HCT116 (cell line): ENCODE data around the gene EPG5. TPM values are rescaled to one million over a fixed set of nuclear protein-coding genes. Genes with fewer than 3 reads are reported as not detected.

Experiments used
- ATAC-seq: fragments of 200-7000 bp; cut with Tn5 transposase; 2 replicates; pipeline ENCODE4 v1.9.1; 2020; ENCODE audit warnings: mild to moderate bottlenecking, moderate library complexity
- BruUV-seq: library from RNA; stranded (reverse); fragments of 400-500 nt; replicated peaks from 2 replicates; lab custom pipeline; 2021; lab: Mats Ljungman, UMichigan
- CTCF ChIA-PET: fragments of 300-600 bp; sonication (Branson Sonifier 250); formaldehyde crosslinking; loops from one replicate; lab custom pipeline; 2021; ENCODE audit warnings: antibody characterized with exemption; lab: Charles Lee
- POLR2A ChIA-PET: fragments of 300-600, 350-600 bp; sonication (Branson Sonifier 250); formaldehyde crosslinking; loops from one replicate; lab custom pipeline; 2021; ENCODE audit warnings: antibody characterized with exemption; lab: Charles Lee
- RAD21 ChIA-PET, 2 experiments: fragments of 300-600 bp; sonication (Branson Sonifier 250); formaldehyde crosslinking; loops; one replicate each; lab custom pipeline; 2023; ENCODE audit warnings: low total read pairs in 2 of 2; ENCODE audit not compliant: uncharacterized antibody in 2 of 2, unreplicated experiment in 2 of 2, low non-redundant PET in 1 of 2; lab: Charles Lee
- DNase-seq: peaks from one replicate; pipeline ENCODE4 v3.0.0-alpha.2; 2010; ENCODE audit warnings: low read depth, low spot score
- H2AFZ ChIP-seq: fragments of 200-600 bp; shearing (Covaris generic), sonication (generic); 2 replicates; pipeline ENCODE4 v1.6.1; 2017; ENCODE audit warnings: low read depth, mixed run types, mixed read lengths, antibody characterized with exemption, low read length; ENCODE audit not compliant: poor library complexity, severe bottlenecking
- H3K27ac ChIP-seq: 2 replicates; pipeline ENCODE4 v1.5.1; 2012; ENCODE audit warnings: low read depth, low read length
- H3K27me3 ChIP-seq: fragments of 200-600 bp; sonication (generic); 2 replicates; pipeline ENCODE4 v1.6.1; 2016; ENCODE audit warnings: mixed run types, low read length, mixed read lengths; ENCODE audit not compliant: insufficient read depth
- H3K36me3 ChIP-seq, 2 experiments: fragments of 200-500 bp in 1 of 2; fragments of 200-600 bp in 1 of 2; sonication (Bioruptor generic) in 1 of 2; sonication (generic) in 1 of 2; 2 replicates each; pipeline versions ENCODE4 v1.5.1 to v1.6.1; 2014 to 2016; ENCODE audit warnings: low read length in 2 of 2, inconsistent platforms in 1 of 2, mixed read lengths in 1 of 2, mixed run types in 1 of 2; ENCODE audit not compliant: insufficient read depth in 2 of 2, control insufficient read depth in 1 of 2
- H3K4me1 ChIP-seq, 2 experiments: fragments of 200-600 bp in 1 of 2; sonication (generic) in 1 of 2; 2 replicates each; pipeline versions ENCODE4 v1.5.1 to v1.6.1; 2012 to 2017; ENCODE audit warnings: low read length in 2 of 2, inconsistent platforms in 1 of 2, mild to moderate bottlenecking in 1 of 2, mixed read lengths in 1 of 2, mixed run types in 1 of 2, moderate library complexity in 1 of 2; ENCODE audit not compliant: insufficient read depth in 2 of 2, control insufficient read depth in 1 of 2
- H3K4me2 ChIP-seq: fragments of 200-600 bp; sonication (generic); 2 replicates; pipeline ENCODE4 v1.6.1; 2017; ENCODE audit warnings: mixed run types, low read length, mixed read lengths
- H3K4me3 ChIP-seq, 2 experiments: fragments of 200-600 bp in 1 of 2; sonication (generic) in 1 of 2; replicated peaks in 1 of 2; 2 replicates each; pipeline ENCODE4 v1.5.1; 2011 to 2016; ENCODE audit warnings: low read length in 2 of 2, control low read depth in 1 of 2, low read depth in 1 of 2, mild to moderate bottlenecking in 1 of 2, mixed read lengths in 1 of 2, mixed run types in 1 of 2
- H3K79me2 ChIP-seq: fragments of 200-600 bp; sonication (generic); 2 replicates; pipeline ENCODE4 v1.6.1; 2017; ENCODE audit warnings: mild to moderate bottlenecking, mixed run types, low read length, moderate library complexity, mixed read lengths; ENCODE audit not compliant: insufficient read depth
- H3K9ac ChIP-seq: fragments of 200-600 bp; sonication (generic); 2 replicates; pipeline ENCODE4 v1.6.1; 2016; ENCODE audit warnings: low read length, mixed read lengths
- H3K9me2 ChIP-seq: fragments of 200-600 bp; sonication (generic), shearing (Covaris generic); 2 replicates; pipeline ENCODE4 v1.6.1; 2017; ENCODE audit warnings: mixed run types, mild to moderate bottlenecking, moderate library complexity; ENCODE audit not compliant: insufficient read depth
- H3K9me3 ChIP-seq, 2 experiments: fragments of 200-500 bp in 1 of 2; fragments of 200-600 bp in 1 of 2; sonication (Bioruptor generic) in 1 of 2; sonication (generic) in 1 of 2; 2 replicates each; pipeline ENCODE4 v1.6.1; 2014 to 2017; ENCODE audit warnings: low read length in 2 of 2, mixed read lengths in 2 of 2, inconsistent platforms in 1 of 2, low read depth in 1 of 2, mild to moderate bottlenecking in 1 of 2, mixed run types in 1 of 2, moderate library complexity in 1 of 2; ENCODE audit not compliant: control insufficient read depth in 1 of 2, insufficient read depth in 1 of 2
- H4K20me1 ChIP-seq: fragments of 200-600 bp; sonication (generic), shearing (Covaris generic); 2 replicates; pipeline ENCODE4 v1.6.1; 2017; ENCODE audit warnings: mixed run types, mild to moderate bottlenecking, moderate library complexity; ENCODE audit not compliant: insufficient read depth
- CBX3 ChIP-seq: IDR thresholded peaks from 2 replicates; pipeline ENCODE4 v1.6.1; 2012; ENCODE audit warnings: low read depth
- CEBPB ChIP-seq: IDR thresholded peaks from 2 replicates; pipeline ENCODE4 v1.6.1; 2012; ENCODE audit warnings: low read depth
- ELF1 ChIP-seq: IDR thresholded peaks from 2 replicates; pipeline ENCODE4 v1.6.1; 2012; ENCODE audit warnings: low read depth, borderline replicate concordance
- EZH2phosphoT487 ChIP-seq: fragments of 200-600 bp; IDR thresholded peaks from 2 replicates; pipeline ENCODE4 v1.6.1; 2018; ENCODE audit warnings: antibody characterized with exemption, borderline replicate concordance
- FOSL1 ChIP-seq: IDR thresholded peaks from 2 replicates; pipeline ENCODE4 v1.6.1; 2012; ENCODE audit warnings: low read depth
- MAX ChIP-seq: IDR thresholded peaks from 2 replicates; pipeline ENCODE4 v1.6.1; 2012
- POLR2A ChIP-seq: IDR thresholded peaks from 2 replicates; pipeline ENCODE4 v1.7.0; 2011; ENCODE audit warnings: borderline replicate concordance; ENCODE audit not compliant: insufficient read depth, insufficient read length; ENCODE audit errors: extremely low read depth
- REST ChIP-seq: IDR thresholded peaks from 2 replicates; pipeline ENCODE4 v1.6.1; 2012; ENCODE audit warnings: low read depth
- SIN3A ChIP-seq: IDR thresholded peaks from 2 replicates; pipeline ENCODE4 v1.6.1; 2012; ENCODE audit warnings: low read depth
- SP1 ChIP-seq: IDR thresholded peaks from 2 replicates; pipeline ENCODE4 v1.6.1; 2012; ENCODE audit warnings: low read depth
- ZBTB33 ChIP-seq: IDR thresholded peaks from 2 replicates; pipeline ENCODE4 v1.6.1; 2011; ENCODE audit warnings: mild to moderate bottlenecking, low read length, moderate library complexity; ENCODE audit not compliant: insufficient replicate concordance; ENCODE audit errors: extremely low read depth
- intact Hi-C: fragments of 100-400 bp; cut with micrococcal nuclease; formaldehyde crosslinking; loops from 2 replicates; pipeline ENCODE4 v1.10.0; 2022
- total RNA-seq: library from RNA; stranded (reverse); gene quantifications from one replicate; pipeline ENCODE4 v1.2.1, GENCODE V29; 2021; ENCODE audit not compliant: unreplicated experiment
- TF ChIP-seq, protein P1 (sequence below), 3 experiments: fragments of 200-600 bp in 1 of 3; sonication (generic) in 1 of 3; IDR thresholded peaks in 2 of 3; conservative IDR thresholded peaks in 1 of 3; 2 replicates each; pipeline ENCODE4 v1.5.1; 2012 to 2017; ENCODE audit warnings: low read depth in 2 of 3, low read length in 2 of 3, antibody characterized with exemption in 1 of 3, borderline replicate concordance in 1 of 3, control low read depth in 1 of 3, mild to moderate bottlenecking in 1 of 3, mixed read lengths in 1 of 3, mixed run types in 1 of 3, moderate library complexity in 1 of 3; ENCODE audit not compliant: insufficient read depth in 1 of 3

EPG5 gene
- total RNA-seq, 1 experiment from 2014 or later: 12.9 TPM

- ATAC-seq (no peak), DNase-seq (no peak)
- no peak overlapping the region for H3K4me3 ChIP-seq
- no peaks in the 10 kb centered on the region for H3K36me3 ChIP-seq
- CTCF ChIA-PET: no interaction called here
- H3K27me3 ChIP-seq: no peaks in the 10 kb centered on the region
- intact Hi-C loops: no loop called here
- H3K4me1 ChIP-seq: no peaks in the 10 kb centered on the region
- H3K9me2 ChIP-seq: no peaks in the 10 kb centered on the region
- BruUV-seq: no TSS peak
- TF ChIP-seq POLR2A: no peak
- no peak for TF ChIP-seq CBX3
- TF ChIP-seq REST: no peak
- TF ChIP-seq FOSL1: no peak
- TF ChIP-seq SP1: no peak
- no peaks in the 10 kb centered on the region for H3K9me3 ChIP-seq
- RAD21 ChIA-PET: no interaction called here
- H3K9ac ChIP-seq: no peak overlapping the region
- H3K27ac ChIP-seq: no peak overlapping the region
- POLR2A ChIA-PET: no interaction called here
- no peak overlapping the region for H2AFZ ChIP-seq
- no peaks in the 10 kb centered on the region for H3K79me2 ChIP-seq
- H4K20me1 ChIP-seq: no peaks in the 10 kb centered on the region
- no peak overlapping the region for H3K4me2 ChIP-seq
Observed at GRCh38 chr18:46010050-46010449, 42.9 kb upstream of the EPG5 start.

DNA sequence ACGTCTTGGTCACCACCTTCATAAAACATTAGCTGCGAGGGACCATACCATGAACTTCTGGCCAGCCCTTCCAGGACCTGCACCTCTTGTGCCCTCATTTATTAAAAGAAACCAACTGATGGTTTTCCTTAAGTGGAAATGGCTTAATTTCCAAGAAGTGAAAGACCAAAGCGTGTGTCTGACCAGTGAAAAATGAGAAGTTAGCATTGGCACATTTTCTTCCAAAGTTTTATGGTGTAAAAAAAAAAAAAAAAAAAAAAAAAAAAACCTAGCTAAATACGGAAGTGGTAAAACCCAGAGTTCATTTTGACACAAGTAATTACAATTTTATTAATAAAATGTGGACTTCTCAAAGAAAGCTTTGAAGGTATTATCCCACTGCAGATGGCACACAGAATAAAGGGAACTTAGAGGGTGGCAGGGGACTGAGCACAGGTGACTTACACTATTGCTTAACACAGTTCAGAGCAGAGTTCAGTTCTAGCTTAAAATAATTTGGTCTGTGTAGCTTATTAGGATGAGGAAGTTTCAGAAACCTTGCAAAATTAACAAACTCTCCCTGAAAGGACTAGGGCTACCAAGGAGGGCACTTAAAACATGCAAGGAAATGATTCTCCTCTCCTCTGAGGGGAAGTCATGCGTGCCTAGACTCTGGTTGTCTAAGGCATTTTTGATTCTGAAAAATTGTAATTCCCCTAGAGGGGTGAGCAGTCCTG is 42.2 kb upstream of the EPG5 start:
- RAD21 ChIA-PET: no interaction called here
- Histone ChIP-seq H3K4me1 (no peaks in the 10 kb centered on the region), H3K4me3 (no peak overlapping the region), H3K4me2 (no peak overlapping the region), H3K9me3 (no peaks in the 10 kb centered on the region), H3K36me3 (0 out of 4 replicates have a peak, but pooled peaks cover 0 to 5% of the 10 kb centered on the region in 2 experiments), H3K27ac (no peak overlapping the region), H3K27me3 (no peaks in the 10 kb centered on the region), H3K79me2 (no peaks in the 10 kb centered on the region), H2AFZ (no peak overlapping the region), H3K9me2 (no peaks in the 10 kb centered on the region), H4K20me1 (no peaks in the 10 kb centered on the region), H3K9ac (no peak overlapping the region)
- CTCF ChIA-PET: no interaction called here
- no TSS peak for BruUV-seq
- POLR2A ChIA-PET: no interaction called here
- no peak for ATAC-seq
- intact Hi-C loops: no loop called here
- no peak for DNase-seq
- TF ChIP-seq SIN3A: no peak
- TF ChIP-seq, protein P1, sequence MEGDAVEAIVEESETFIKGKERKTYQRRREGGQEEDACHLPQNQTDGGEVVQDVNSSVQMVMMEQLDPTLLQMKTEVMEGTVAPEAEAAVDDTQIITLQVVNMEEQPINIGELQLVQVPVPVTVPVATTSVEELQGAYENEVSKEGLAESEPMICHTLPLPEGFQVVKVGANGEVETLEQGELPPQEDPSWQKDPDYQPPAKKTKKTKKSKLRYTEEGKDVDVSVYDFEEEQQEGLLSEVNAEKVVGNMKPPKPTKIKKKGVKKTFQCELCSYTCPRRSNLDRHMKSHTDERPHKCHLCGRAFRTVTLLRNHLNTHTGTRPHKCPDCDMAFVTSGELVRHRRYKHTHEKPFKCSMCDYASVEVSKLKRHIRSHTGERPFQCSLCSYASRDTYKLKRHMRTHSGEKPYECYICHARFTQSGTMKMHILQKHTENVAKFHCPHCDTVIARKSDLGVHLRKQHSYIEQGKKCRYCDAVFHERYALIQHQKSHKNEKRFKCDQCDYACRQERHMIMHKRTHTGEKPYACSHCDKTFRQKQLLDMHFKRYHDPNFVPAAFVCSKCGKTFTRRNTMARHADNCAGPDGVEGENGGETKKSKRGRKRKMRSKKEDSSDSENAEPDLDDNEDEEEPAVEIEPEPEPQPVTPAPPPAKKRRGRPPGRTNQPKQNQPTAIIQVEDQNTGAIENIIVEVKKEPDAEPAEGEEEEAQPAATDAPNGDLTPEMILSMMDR (IDR thresholded peaks at IDR 0.05 in 2 of 3, conservative IDR thresholded peaks at IDR 0.05 in 1 of 3; ENCODE audit: borderline replicate concordance in 1 of 3, insufficient read depth in 1 of 3, low read depth in 2 of 3, low read length in 2 of 3): no peak
- TF ChIP-seq MAX: no peak
- TF ChIP-seq FOSL1: no peak
- no peak for TF ChIP-seq POLR2A
- TF ChIP-seq ELF1: no peak
- no peak for TF ChIP-seq EZH2phosphoT487
- TF ChIP-seq ZBTB33: no peak
- no peak for TF ChIP-seq CEBPB
